ENCODE measurements around the gene TXNDC8. TPM values are rescaled to one million over a fixed set of nuclear protein-coding genes. Genes with fewer than 3 reads are reported as not detected.

TXNDC8 gene
- total and polyA plus RNA-seq, 8 donors: not detected

GRCh38 chr9:110270211-110270995 lies 67.3 kb downstream of the TXNDC8 start:
- DNase-seq: no peak
- WGBS, 5 donors: 81 to 87% (median 84%) methylated on average over 3 of the region's 3 CpGs
- Histone ChIP-seq H3K27ac (no peak overlapping the region), H3K36me3 (no peaks in the 10 kb centered on the region), H3K4me1 (no peaks in the 10 kb centered on the region), H3K9me3 (no peaks in the 10 kb centered on the region), H3K27me3 (no peaks in the 10 kb centered on the region), H3K4me3 (no peak overlapping the region)
- no peak for TF ChIP-seq CTCF (IDR thresholded peaks at IDR 0.05)
- TF ChIP-seq POLR2A (IDR thresholded peaks at IDR 0.05): no peak
- TF ChIP-seq POLR2AphosphoS5 (IDR thresholded peaks at IDR 0.05): no peak
- TF ChIP-seq EP300 (IDR thresholded peaks at IDR 0.05): no peak
- intact Hi-C loops (cut with DNase I; ENCODE audit: low total_unique reads): no loop called here

- H3K27me3 ChIP-seq: no peaks in the 10 kb centered on the region
- no peaks in the 10 kb centered on the region for H3K36me3 ChIP-seq
- no peaks in the 10 kb centered on the region for H3K4me1 ChIP-seq
- H3K27ac ChIP-seq: peak overlapping the region in 1 of 5 donors; percentile 3
- no peak overlapping the region for H3K4me3 ChIP-seq
- WGBS, 5 donors: 0 to 56% (median 26%) methylated on average over 1 of the region's 1 CpG; no CpG with 5 or more reads in 1 of the 5 donors
- TF ChIP-seq EP300 (IDR thresholded peaks at IDR 0.05) (no peak), POLR2AphosphoS5 (IDR thresholded peaks at IDR 0.05) (peak in 2 of 3 donors; percentile 28 to 68), POLR2A (IDR thresholded peaks at IDR 0.05) (no peak), CTCF (IDR thresholded peaks at IDR 0.05) (no peak)
- no peaks in the 10 kb centered on the region for H3K9me3 ChIP-seq
- intact Hi-C loops (cut with DNase I; ENCODE audit: low total_unique reads): no loop called here
- DNase-seq: no peak
Measured at GRCh38 chr9:110266795-110267194, 70.9 kb downstream of the TXNDC8 start.

- Histone ChIP-seq H3K27me3 (no peaks in the 10 kb centered on the region), H3K27ac (no peak overlapping the region), H3K4me1 (peaks cover 9 to 16% (median 11%) of the 10 kb centered on the region in 4 donors), H3K4me3 (no peak overlapping the region), H3K9me3 (no peaks in the 10 kb centered on the region), H3K36me3 (no peaks in the 10 kb centered on the region)
- no peak for DNase-seq
- intact Hi-C loops (cut with DNase I; ENCODE audit: low total_unique reads): no loop called here
- 76 to 80% (median 79%) methylated on average over 5 of the region's 5 CpGs for WGBS, 5 donors
- TF ChIP-seq POLR2AphosphoS5 (IDR thresholded peaks at IDR 0.05) (no peak), EP300 (IDR thresholded peaks at IDR 0.05) (no peak), POLR2A (IDR thresholded peaks at IDR 0.05) (no peak), CTCF (IDR thresholded peaks at IDR 0.05) (no peak)
Measured at GRCh38 chr9:110261632-110262031, 76.0 kb downstream of the TXNDC8 start.

- WGBS, 5 donors: 38 to 67% (median 42%) methylated on average over 4 of the region's 4 CpGs
- no peaks in the 10 kb centered on the region for H3K27me3 ChIP-seq
- no peak overlapping the region for H3K4me3 ChIP-seq
- intact Hi-C loops (cut with DNase I; ENCODE audit: low total_unique reads): no loop called here
- no peaks in the 10 kb centered on the region for H3K36me3 ChIP-seq
- peaks cover 9 to 16% (median 11%) of the 10 kb centered on the region in 4 donors for H3K4me1 ChIP-seq
- no peak overlapping the region for H3K27ac ChIP-seq
- H3K9me3 ChIP-seq: no peaks in the 10 kb centered on the region
- TF ChIP-seq CTCF (IDR thresholded peaks at IDR 0.05) (no peak), POLR2A (IDR thresholded peaks at IDR 0.05) (no peak), POLR2AphosphoS5 (IDR thresholded peaks at IDR 0.05) (no peak), EP300 (IDR thresholded peaks at IDR 0.05) (no peak)
- DNase-seq: no peak
Measured at GRCh38 chr9:110260911-110261310, 76.8 kb downstream of the TXNDC8 start.

Data from stomach (tissue), 9 donors.